Iris pigment epithelial cell (primary cell): ENCODE results near the gene SCN4A.
"Not testable (repeated sequence)": the region's sequence is repeated elsewhere in the genome, so short reads cannot be mapped to it uniquely, and the experiment has no call there.

Experiments used
- DNase-seq: peaks from one replicate; pipeline ENCODE4 v3.0.0-alpha.2; 2011; ENCODE audit warnings: low read depth

The SCN4A gene

DNA sequence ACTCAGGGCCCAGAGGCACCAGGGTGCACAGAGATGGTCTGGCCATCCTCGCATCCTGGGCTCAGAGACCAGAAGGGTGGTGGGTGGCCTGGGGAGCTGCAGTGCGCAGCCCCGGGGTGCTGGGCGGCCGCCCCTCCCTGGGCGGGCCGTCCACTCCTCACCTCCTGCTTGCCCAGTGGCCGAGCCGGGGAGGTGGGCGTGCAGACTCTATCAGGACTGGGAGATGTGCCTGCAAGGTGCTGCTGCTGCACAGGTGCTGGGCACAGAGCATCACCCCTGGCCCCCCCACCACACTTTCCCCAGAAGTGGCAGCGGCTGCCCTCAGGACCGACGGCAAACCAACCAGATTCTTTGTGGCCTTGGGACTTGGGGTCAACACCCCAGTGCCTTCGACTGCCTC, at the start of gene SCN4A:
TSS of gene SCN4A (minus strand) at position 123 of the 400 bp plus-strand sequence. CDS start at position 46, 77 bp downstream.
- DNase-seq = no peak

DNA sequence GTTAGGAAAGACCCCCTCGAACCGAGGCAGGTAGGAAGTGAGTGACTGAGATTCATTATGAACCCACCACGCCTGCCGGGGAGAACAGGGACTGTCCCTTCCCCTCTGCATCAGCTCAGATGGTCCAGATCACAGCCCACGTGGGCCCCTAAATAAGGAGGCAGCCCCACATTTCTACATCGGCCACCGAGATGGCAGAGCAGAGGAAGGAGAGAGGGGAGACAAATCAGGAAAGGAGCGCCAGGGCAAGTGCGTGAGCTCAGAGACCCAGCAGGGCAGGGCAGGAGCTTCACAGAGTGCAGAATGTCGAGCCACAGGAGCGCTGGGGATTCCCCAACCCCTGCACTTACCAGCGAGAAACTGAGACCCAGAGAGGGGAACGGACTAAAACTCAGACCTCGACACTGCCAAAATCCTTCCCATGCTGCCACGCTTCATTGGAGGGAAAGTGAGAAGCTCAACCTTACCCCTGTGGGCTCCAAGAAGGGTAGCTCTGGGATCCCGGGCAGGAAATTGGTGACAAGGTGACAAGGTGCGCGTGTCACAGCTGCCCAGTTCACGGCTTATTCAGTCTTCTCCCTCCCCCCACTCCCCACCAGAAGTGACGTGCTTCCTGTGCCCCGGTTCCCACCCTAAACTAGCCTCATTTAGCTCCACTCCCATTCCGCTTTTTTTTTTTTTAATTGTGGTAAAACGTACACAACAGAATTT, 47.5 kb upstream of the SCN4A start, which contains the start of gene ICAM2:
TSS of gene ICAM2 (minus strand) at position 578 of the 711 bp plus-strand sequence. CDS start 13,942 bp downstream, outside the sequence.
- DNase-seq = no peak

DNA sequence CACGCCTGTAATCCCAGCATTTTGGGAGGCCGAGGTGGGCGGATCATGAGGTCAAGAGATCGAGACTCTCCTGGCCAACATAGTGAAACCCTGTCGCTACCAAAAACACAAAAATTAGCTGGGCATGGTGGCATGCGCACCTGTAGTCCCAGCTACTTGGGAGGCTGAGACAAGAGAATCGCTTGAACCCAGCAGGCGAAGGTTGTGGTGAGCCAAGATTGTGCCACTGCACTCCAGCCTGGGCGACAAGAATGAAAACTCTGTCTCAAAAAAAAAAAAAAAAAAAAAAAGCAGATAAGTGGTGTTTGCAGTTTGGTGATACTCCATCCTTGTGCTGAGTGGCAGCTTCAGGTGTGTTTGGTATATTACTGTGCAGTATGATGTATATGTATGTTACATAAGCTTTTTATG, 46.8 kb upstream of the SCN4A start:
- DNase-seq = not testable (repeated sequence)

- no peak for DNase-seq
Observed at GRCh38 chr17:64017381-64017980, 44.8 kb upstream of the SCN4A start.

- DNase-seq = no peak
Observed at GRCh38 chr17:64016974-64017373, 44.3 kb upstream of the SCN4A start.

GRCh38 chr17:64016231-64016784, 43.6 kb upstream of the SCN4A start:
- DNase-seq = no peak

- no peak for DNase-seq
Observed at GRCh38 chr17:64015447-64015846, 42.7 kb upstream of the SCN4A start.

DNA sequence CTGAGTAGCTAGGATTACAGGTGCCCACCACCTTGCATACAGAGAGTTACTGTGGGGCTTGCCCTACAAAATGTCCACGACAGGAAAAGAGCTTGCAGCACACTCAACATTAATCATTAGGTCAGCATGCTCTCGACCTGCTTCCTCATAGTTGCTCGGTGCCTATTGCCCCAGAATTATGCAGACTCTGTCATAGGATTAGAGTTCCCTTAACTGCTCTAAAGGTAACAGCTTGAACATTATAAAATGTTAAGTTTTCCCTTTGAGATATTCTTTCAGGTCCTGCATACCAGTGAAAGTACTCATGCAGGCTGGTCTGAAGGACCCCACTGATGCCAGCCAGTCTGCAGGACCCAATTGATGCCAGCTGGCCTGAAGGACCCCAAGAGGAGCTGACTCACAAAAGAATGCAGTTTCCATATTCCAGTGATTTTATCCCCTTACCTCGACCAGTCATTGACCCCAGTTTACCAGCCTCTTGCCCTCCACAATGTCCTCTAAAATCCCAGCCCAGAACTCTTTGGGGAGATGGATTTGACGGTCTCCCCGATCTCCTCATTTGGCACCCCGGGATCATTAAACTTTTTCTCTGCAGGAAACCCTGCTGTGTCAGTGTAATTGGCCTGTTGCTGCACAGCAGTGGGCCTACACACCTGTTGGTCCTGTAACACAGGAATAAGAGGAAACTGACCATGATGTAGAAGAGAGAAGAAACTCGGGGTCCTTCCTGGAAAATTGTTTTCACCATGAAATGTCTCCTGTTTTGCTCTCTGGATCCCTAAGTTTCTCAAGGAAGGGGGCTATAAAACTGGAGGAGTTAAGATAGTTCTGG, 37.1 kb upstream of the SCN4A start:
- DNase-seq = peak; percentile 45

GRCh38 chr17:64008830-64009229, 36.1 kb upstream of the SCN4A start:
- DNase-seq = no peak

- DNase-seq = no peak
Observed at GRCh38 chr17:64008346-64008745, 35.6 kb upstream of the SCN4A start.

DNA sequence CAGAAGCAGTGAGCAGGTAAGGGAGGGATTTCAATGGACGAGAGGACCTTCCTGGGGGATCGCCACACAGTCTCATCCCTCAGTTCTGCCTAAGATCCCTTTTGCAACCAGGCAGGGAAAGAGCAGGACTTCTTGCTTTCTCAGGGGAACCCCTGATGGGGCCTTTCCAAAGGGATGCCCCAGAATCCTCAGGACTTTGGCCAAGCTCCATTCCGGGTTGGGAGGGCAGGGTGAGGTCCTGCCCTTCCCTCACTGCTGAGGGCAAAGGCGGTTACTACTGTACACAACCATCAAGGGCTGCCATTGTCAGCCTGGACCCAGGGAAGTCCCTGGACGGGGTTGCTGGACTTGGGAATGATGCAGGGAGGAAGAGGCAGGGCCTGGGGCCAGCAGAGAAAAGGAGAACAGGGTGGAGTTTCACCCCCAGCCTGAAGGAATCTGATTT, 35.1 kb upstream of the SCN4A start:
- no peak for DNase-seq

GRCh38 chr17:64007089-64007837, 34.5 kb upstream of the SCN4A start:
- DNase-seq = not testable (repeated sequence)

GRCh38 chr17:64006361-64007088, 33.8 kb upstream of the SCN4A start:
- DNase-seq = no peak

DNA sequence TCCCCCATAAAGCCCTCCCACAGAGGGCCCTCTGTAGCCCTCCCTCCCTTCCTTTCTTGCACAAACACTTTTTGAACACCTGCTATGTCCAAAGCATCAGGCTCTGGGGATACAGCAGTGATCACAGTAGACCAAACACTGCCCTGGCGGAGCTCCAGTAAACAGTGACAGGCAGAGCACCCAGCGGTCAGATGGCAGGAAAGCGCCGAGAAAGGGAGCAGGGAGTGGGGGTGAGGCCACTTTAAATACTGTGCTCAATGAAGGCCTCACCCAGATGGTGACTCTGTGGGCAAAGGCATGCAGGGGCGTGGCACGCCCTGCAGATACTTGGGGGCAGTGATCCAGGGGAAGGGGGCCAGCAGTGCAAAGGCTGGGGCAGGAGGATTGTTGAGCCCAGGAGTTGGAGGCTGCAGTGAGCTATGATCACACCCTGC, 33.0 kb upstream of the SCN4A start:
- no peak for DNase-seq

DNA sequence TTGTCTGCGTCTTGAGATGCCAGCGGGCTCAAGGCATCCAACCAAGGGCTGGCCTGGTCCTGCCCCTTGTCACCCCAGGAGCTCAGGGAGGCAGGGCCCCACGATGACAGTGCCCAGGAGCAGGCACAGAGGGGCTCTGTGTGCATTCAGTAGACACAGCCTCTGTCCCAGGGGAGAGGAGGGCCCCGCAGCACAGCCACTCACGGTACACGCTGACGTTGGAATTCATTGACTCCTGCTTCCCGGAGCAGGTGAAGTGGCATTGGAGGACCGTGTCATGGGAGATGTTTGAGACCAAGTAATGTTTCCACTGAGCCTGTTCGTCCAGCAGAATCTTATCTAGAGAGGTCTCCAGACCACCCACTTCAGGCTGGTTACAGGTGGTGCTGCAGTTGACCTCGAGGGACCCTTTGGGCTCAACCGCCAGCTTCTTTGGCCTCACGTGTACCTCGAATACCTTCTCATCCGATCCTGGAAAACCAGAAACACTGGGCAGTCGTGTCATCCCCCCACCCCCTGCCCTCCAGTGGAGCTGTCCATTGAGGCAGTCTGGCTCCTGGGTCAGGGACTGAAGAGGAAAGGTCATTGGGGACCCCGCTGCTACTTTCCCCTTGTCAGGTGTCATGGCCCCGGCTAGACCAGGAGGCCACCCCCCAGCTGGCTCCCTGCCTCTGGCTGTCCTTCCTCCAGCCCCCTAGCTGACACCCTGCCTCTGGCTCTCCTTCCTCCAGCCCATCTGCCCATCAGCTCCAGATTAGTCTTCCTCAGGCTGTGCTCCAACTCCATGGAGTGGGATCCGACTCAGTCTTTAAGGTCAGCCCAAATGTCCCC, 32.4 kb upstream of the SCN4A start:
- no peak for DNase-seq

DNA sequence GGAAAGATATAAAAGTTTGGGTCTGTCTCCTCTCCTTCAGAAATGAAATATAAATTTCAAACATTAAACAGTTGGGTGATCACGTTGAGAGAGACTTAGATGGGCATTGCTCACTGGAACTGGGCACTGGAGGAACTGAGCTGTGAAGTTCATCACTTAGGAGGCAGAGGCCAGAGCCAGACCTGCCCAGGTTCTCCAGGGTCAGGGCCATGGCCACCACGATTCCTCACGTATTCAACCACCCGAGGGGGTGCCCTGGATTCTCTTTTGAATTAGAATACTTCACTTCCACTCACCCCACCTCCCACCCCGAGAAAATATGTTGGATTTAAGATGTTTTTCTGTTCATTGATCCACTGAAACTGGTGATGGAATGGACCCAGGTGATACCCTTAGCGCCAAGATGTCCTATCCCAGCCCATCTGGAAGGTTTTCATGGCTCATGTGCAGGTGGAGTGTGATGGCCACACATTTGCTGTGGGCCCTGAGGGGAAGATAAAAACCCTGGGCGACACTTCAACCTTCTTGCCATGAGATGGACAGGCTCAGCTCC, 31.6 kb upstream of the SCN4A start:
- no peak for DNase-seq

DNA sequence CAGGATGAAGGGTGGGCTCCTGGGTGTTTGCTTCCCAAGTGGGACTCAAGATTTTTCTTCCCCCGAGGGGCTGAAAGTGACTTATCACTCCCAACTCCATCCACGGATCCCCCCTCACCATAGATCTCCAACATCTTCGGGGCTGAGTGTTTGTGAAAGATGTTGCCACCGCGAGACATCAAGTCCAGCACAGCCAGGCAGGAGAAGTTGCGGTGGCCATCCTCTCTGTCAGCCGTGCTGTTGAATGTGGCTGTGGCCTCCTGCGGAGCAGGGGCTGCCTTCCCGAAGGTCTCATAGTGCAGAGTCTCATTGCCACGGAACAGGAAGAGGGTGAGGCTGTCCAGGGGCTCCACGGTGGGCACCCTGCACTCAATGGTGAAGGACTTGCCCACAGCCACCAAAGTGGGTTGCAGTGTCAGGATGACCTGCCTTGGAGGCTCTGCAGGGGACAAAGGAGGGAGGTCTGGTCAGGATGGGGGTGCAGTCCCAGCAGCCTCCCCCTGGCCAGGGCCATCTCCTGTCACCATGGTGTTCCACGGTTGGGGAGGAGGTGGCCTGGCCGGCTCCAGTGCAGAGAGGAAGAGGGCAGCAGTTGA, 30.9 kb upstream of the SCN4A start:
- DNase-seq = no peak

- DNase-seq = no peak
Observed at GRCh38 chr17:64002658-64003525, 30.2 kb upstream of the SCN4A start.
